H1 (cell line): ENCODE data around the gene CLDND1. TPM values are rescaled to one million over a fixed set of nuclear protein-coding genes. Genes with fewer than 3 reads are reported as not detected.

Source experiments
- CHD7 ChIP-seq: fragments of 300-600 bp; sonication (generic); IDR thresholded peaks from 2 replicates; pipeline ENCODE4 v1.7.1; 2012; ENCODE audit warnings: low read length, moderate library complexity, mild to moderate bottlenecking, inconsistent platforms; ENCODE audit not compliant: insufficient replicate concordance
- NANOG ChIP-seq: IDR thresholded peaks from 2 replicates; pipeline ENCODE4 v1.6.1; 2011; ENCODE audit warnings: low read length, low read depth, mild to moderate bottlenecking, inconsistent platforms; ENCODE audit not compliant: insufficient read depth, poor library complexity, severe bottlenecking
- RXRA ChIP-seq: IDR thresholded peaks from 2 replicates; pipeline ENCODE4 v1.6.1; 2011; ENCODE audit warnings: low read depth, mild to moderate bottlenecking, low read length, moderate library complexity; ENCODE audit not compliant: insufficient read depth
- polyA plus RNA-seq, 7 experiments: library from polyadenylated mRNA; depleted of rRNA in 3 of 7; stranded (reverse) in 5 of 7; unstranded in 2 of 7; fragments of >200 nt in 5 of 7; fragments of 200-250 nt in 2 of 7; gene quantifications; 1 replicate in 5 of 7; 2 replicates in 1 of 7; 4 replicates in 1 of 7; pipeline versions ENCODE4 v1.2.1 to v1.2.3, GENCODE V29; 2011 to 2013; ENCODE audit warnings: missing spikeins in 2 of 7, mixed read lengths in 2 of 7
- total RNA-seq: library from RNA; stranded (reverse); fragmentation: NEBNext Ultra II Directional; extraction: Animal tissue kit (Norgen Biotek cat#: 25700); gene quantifications from 2 replicates; pipeline ENCODE4 v1.2.1, GENCODE V29; 2021

The CLDND1 gene
- total and polyA plus RNA-seq, 2 of the 8 experiments (the other 6 are each of a cell fraction or from before 2014, with no cell fraction given), result 68.2 to 152 TPM

GRCh38 chr3:98531622-98532274 lies 9.0 kb upstream of the CLDND1 start, which contains the start of gene GPR15 (continued):
- TF ChIP-seq CHD7 (no peak), NANOG (no peak), RXRA (no peak)
